ENCODE measurements around the gene GCNT4. TPM values are rescaled to one million over a fixed set of nuclear protein-coding genes. Genes with fewer than 3 reads are reported as not detected.

The GCNT4 gene
- total RNA-seq, 1 experiment from 2014 or later: 4.5 TPM

GRCh38 chr5:75006865-75007822 is 45.2 kb downstream of the GCNT4 start:
- no peak for DNase-seq
- Mint-ChIP-seq H3K4me1 (ENCODE audit: low read depth, unreplicated experiment) (peaks cover 7% of the 10 kb centered on the region), H3K27ac (ENCODE audit: unreplicated experiment) (no peak overlapping the region), H3K4me3 (ENCODE audit: low read depth, unreplicated experiment) (no peak overlapping the region), H3K36me3 (ENCODE audit: insufficient read depth, unreplicated experiment) (no peaks in the 10 kb centered on the region), H3K9me3 (ENCODE audit: low read depth, unreplicated experiment) (peaks cover 8% of the 10 kb centered on the region), H3K27me3 (ENCODE audit: unreplicated experiment) (no peaks in the 10 kb centered on the region)
- TF ChIP-seq CTCF (IDR thresholded peaks at IDR 0.05; ENCODE audit: unreplicated experiment): no peak
- no TSS peak for BruUV-seq (replicated peaks)
- CTCF ChIA-PET: interaction anchor here (0.5 kb wide), 1 partner anchor 906 kb away, joined by 3 read pairs; no protein-coding TSS in a partner anchor
- intact Hi-C loops (cut with micrococcal nuclease; ENCODE audit: unreplicated experiment): no loop called here

GRCh38 chr5:75005561-75005960 is 46.8 kb downstream of the GCNT4 start:
- Mint-ChIP-seq H3K36me3 (ENCODE audit: insufficient read depth, unreplicated experiment) (no peaks in the 10 kb centered on the region), H3K27me3 (ENCODE audit: unreplicated experiment) (no peaks in the 10 kb centered on the region), H3K9me3 (ENCODE audit: low read depth, unreplicated experiment) (peaks cover 8% of the 10 kb centered on the region), H3K27ac (ENCODE audit: unreplicated experiment) (no peak overlapping the region), H3K4me1 (ENCODE audit: low read depth, unreplicated experiment) (no peaks in the 10 kb centered on the region), H3K4me3 (ENCODE audit: low read depth, unreplicated experiment) (no peak overlapping the region)
- intact Hi-C loops (cut with micrococcal nuclease; ENCODE audit: unreplicated experiment): no loop called here
- no peak for DNase-seq
- BruUV-seq (replicated peaks): no TSS peak
- CTCF ChIA-PET: interaction anchor here (0.7 kb wide), 1 partner anchor 320 kb away, joined by 5 read pairs; no protein-coding TSS in a partner anchor
- no peak for TF ChIP-seq CTCF (IDR thresholded peaks at IDR 0.05; ENCODE audit: unreplicated experiment)

Other genes starting within 250 kb of the GCNT4 start
- 13.4 and 14.1 TPM in 2 replicates for gene FAM169A, start 186.2 kb downstream of the GCNT4 start, total RNA-seq (2022)
- gene ANKRD31, start 184.3 kb upstream of the GCNT4 start, total RNA-seq (2022): 1.5 and 1.7 TPM in 2 replicates

Measured in Calu3 (cell line).